Tibial nerve (tissue), 4 donors: ENCODE measurements around the gene ADCY2. TPM values are rescaled to one million over a fixed set of nuclear protein-coding genes. Genes with fewer than 3 reads are reported as not detected.

Source experiments
- DNase-seq, 2 donors: peaks; one replicate each; pipeline ENCODE4 v3.0.0-alpha.2; 2019; ENCODE audit warnings: low spot score in 2 of 2
- H3K27ac ChIP-seq, 4 donors: fragments of 200-600 bp; sonication (generic) in 3 of 4; one replicate each; pipeline ENCODE4 v1.5.1; 2017 to 2019; ENCODE audit warnings: mild to moderate bottlenecking in 1 of 4
- H3K27me3 ChIP-seq, 2 donors: fragments of 200-600 bp; sonication (generic) in 1 of 2; one replicate each; pipeline versions ENCODE4 v1.5.1 to v1.6.0; 2017 to 2019
- H3K36me3 ChIP-seq, 3 donors: fragments of 200-600 bp; sonication (generic); one replicate each; pipeline ENCODE4 v1.5.1; 2018 to 2019
- H3K4me1 ChIP-seq, 4 donors: fragments of 200-600 bp; sonication (generic) in 3 of 4; one replicate each; pipeline ENCODE4 v1.5.1; 2017 to 2019
- H3K4me3 ChIP-seq, 4 donors: fragments of 200-600 bp; sonication (generic) in 3 of 4; one replicate each; pipeline ENCODE4 v1.5.1; 2017 to 2019; ENCODE audit warnings: mild to moderate bottlenecking in 1 of 4, moderate library complexity in 1 of 4
- H3K9me3 ChIP-seq, 4 donors: fragments of 200-600 bp; sonication (generic) in 3 of 4; one replicate each; pipeline ENCODE4 v1.5.1; 2017 to 2019
- CTCF ChIP-seq, 5 experiments: fragments of 200-600 bp in 3 of 5; fragments of 450-650 bp in 2 of 5; sonication (generic) in 3 of 5; IDR thresholded peaks; one replicate each; pipeline ENCODE4 v1.5.1; 2016 to 2019; ENCODE audit warnings: antibody characterized with exemption in 5 of 5, mild to moderate bottlenecking in 3 of 5, moderate library complexity in 2 of 5
- EP300 ChIP-seq, 2 donors: sonication (generic); formaldehyde crosslinking; IDR thresholded peaks; one replicate each; pipeline ENCODE4 v1.6.1; 2017; ENCODE audit warnings: antibody characterized with exemption in 2 of 2, mild to moderate bottlenecking in 1 of 2
- POLR2A ChIP-seq, 2 donors: fragments of 450-650 bp; IDR thresholded peaks; one replicate each; pipeline ENCODE4 v1.6.1; 2017; ENCODE audit warnings: antibody characterized with exemption in 2 of 2, mild to moderate bottlenecking in 2 of 2, moderate library complexity in 2 of 2
- total RNA-seq, 4 donors: library from RNA; depleted of rRNA; stranded (reverse); fragments of >200 nt; gene quantifications; one replicate each; pipeline ENCODE4 v1.1.0, GENCODE V29; 2016

The ADCY2 gene
- total RNA-seq, 4 donors from 2014 or later: 4.2 to 11.8 (median 10.0) TPM

GRCh38 chr5:7878381-7878873 lies 482.5 kb downstream of the ADCY2 start:
- DNase-seq: no peak
- Histone ChIP-seq H3K9me3 (no peaks in the 10 kb centered on the region), H3K36me3 (peaks cover 0 to 87% (median 8%) of the 10 kb centered on the region in 3 donors), H3K4me1 (peaks cover 0 to 18% (median 1%) of the 10 kb centered on the region in 4 donors), H3K27ac (no peak overlapping the region), H3K4me3 (no peak overlapping the region), H3K27me3 (no peaks in the 10 kb centered on the region)
- TF ChIP-seq CTCF (IDR thresholded peaks at IDR 0.05): no peak
- TF ChIP-seq EP300 (IDR thresholded peaks at IDR 0.05): no peak
- no peak for TF ChIP-seq POLR2A (IDR thresholded peaks at IDR 0.05)
